Loucy (cell line): ENCODE measurements around the gene ADRB2.

Source experiments
- H2AFZ ChIP-seq: fragments of 200-600 bp; sonication (generic); 2 replicates; pipeline ENCODE4 v1.6.0; 2016; ENCODE audit warnings: antibody characterized with exemption, mild to moderate bottlenecking, low read length, moderate library complexity
- H3F3A ChIP-seq: fragments of 200-600 bp; 2 replicates; pipeline ENCODE4 v1.6.0; 2016; ENCODE audit warnings: antibody characterized with exemption, low read depth, mild to moderate bottlenecking
- H3K27me3 ChIP-seq: fragments of 200-600 bp; sonication (generic); 2 replicates; pipeline ENCODE4 v1.6.1; 2014; ENCODE audit warnings: low read length, mild to moderate bottlenecking; ENCODE audit not compliant: insufficient read depth, poor library complexity, severe bottlenecking
- H3K36me3 ChIP-seq: fragments of 200-600 bp; sonication (generic); 2 replicates; pipeline ENCODE4 v1.6.1; 2016; ENCODE audit warnings: low read length; ENCODE audit not compliant: insufficient read depth
- H3K4me1 ChIP-seq: fragments of 200-600 bp; sonication (generic); 2 replicates; pipeline ENCODE4 v1.5.1; 2014; ENCODE audit warnings: low read length, mild to moderate bottlenecking; ENCODE audit not compliant: insufficient read depth, poor library complexity, severe bottlenecking
- H3K4me2 ChIP-seq: fragments of 200-600 bp; sonication (generic); 2 replicates; pipeline ENCODE4 v1.6.0; 2014; ENCODE audit warnings: antibody characterized with exemption, low read length, low read depth, mild to moderate bottlenecking; ENCODE audit not compliant: poor library complexity, severe bottlenecking
- H3K4me3 ChIP-seq: fragments of 200-600 bp; sonication (generic); 2 replicates; pipeline ENCODE4 v1.5.1; 2014; ENCODE audit warnings: low read length, mild to moderate bottlenecking, mixed read lengths; ENCODE audit not compliant: poor library complexity, severe bottlenecking
- H3K79me2 ChIP-seq: fragments of 200-600 bp; sonication (generic); 2 replicates; pipeline ENCODE4 v1.6.1; 2014; ENCODE audit warnings: low read length; ENCODE audit not compliant: insufficient read depth
- H3K9ac ChIP-seq: fragments of 200-600 bp; sonication (generic); 2 replicates; pipeline ENCODE4 v1.6.0; 2014; ENCODE audit warnings: mild to moderate bottlenecking, low read depth, low read length, moderate library complexity; ENCODE audit not compliant: poor library complexity, severe bottlenecking
- H3K9me2 ChIP-seq: fragments of 200-600 bp; sonication (generic); replicated peaks from 2 replicates; pipeline ENCODE4 v1.6.1; 2016; ENCODE audit warnings: low read depth, low read length, mixed read lengths
- H3K9me3 ChIP-seq: fragments of 200-600 bp; sonication (generic); 2 replicates; pipeline ENCODE4 v1.6.1; 2014; ENCODE audit warnings: mild to moderate bottlenecking, antibody characterized with exemption, low read length, low read depth; ENCODE audit not compliant: insufficient read depth
- H4K20me1 ChIP-seq: fragments of 200-600 bp; sonication (generic); 2 replicates; pipeline ENCODE4 v1.6.0; 2014; ENCODE audit warnings: antibody characterized with exemption, low read length, mild to moderate bottlenecking; ENCODE audit not compliant: insufficient read depth, poor library complexity, severe bottlenecking
- CTCF ChIP-seq: fragments of 200-600 bp; sonication (generic); conservative IDR thresholded peaks from 2 replicates; pipeline ENCODE4 v1.5.1; 2014; ENCODE audit warnings: mild to moderate bottlenecking, antibody characterized with exemption, low read length
- EZH2phosphoT487 ChIP-seq: fragments of 200-600 bp; IDR thresholded peaks from 2 replicates; pipeline ENCODE4 v1.6.1; 2018; ENCODE audit warnings: antibody characterized with exemption, mild to moderate bottlenecking, moderate library complexity, borderline replicate concordance

ADRB2 gene

GRCh38 chr5:148841519-148841918 is 15.1 kb downstream of the ADRB2 start:
- no peak overlapping the region for H3K4me2 ChIP-seq
- no peaks in the 10 kb centered on the region for H3K9me3 ChIP-seq
- H3K9ac ChIP-seq, result no peak overlapping the region

GRCh38 chr5:148842161-148842560 is 15.8 kb downstream of the ADRB2 start:
- Histone ChIP-seq H3K4me2 (no peak overlapping the region), H3K9me2 (no peaks in the 10 kb centered on the region), H3K27me3 (no peaks in the 10 kb centered on the region), H3K4me3 (no peak overlapping the region), H4K20me1 (no peaks in the 10 kb centered on the region), H3K9ac (no peak overlapping the region), H3K4me1 (peaks cover 8% of the 10 kb centered on the region), H3K36me3 (no peaks in the 10 kb centered on the region), H3K9me3 (no peaks in the 10 kb centered on the region), H3F3A (no peaks in the 10 kb centered on the region), H3K79me2 (no peaks in the 10 kb centered on the region), H2AFZ (no peak overlapping the region)
- TF ChIP-seq CTCF (no peak), EZH2phosphoT487 (no peak)

More at GRCh38 chr5:148841519-148841918, 15.1 kb downstream of the ADRB2 start:
- TF ChIP-seq EZH2phosphoT487 (no peak), CTCF (no peak)
- Histone ChIP-seq H3K79me2 (no peaks in the 10 kb centered on the region), H3K9me2 (no peaks in the 10 kb centered on the region), H3K36me3 (no peaks in the 10 kb centered on the region), H3K4me3 (no peak overlapping the region), H3K27me3 (no peaks in the 10 kb centered on the region), H3F3A (no peaks in the 10 kb centered on the region), H2AFZ (no peak overlapping the region), H3K4me1 (peaks cover 8% of the 10 kb centered on the region), H4K20me1 (no peaks in the 10 kb centered on the region)

- no peaks in the 10 kb centered on the region for H4K20me1 ChIP-seq
- H3K27me3 ChIP-seq, result no peaks in the 10 kb centered on the region
- H3K79me2 ChIP-seq, result no peaks in the 10 kb centered on the region
- no peak for TF ChIP-seq CTCF
- no peaks in the 10 kb centered on the region for H3K36me3 ChIP-seq
- no peak overlapping the region for H3K9ac ChIP-seq
- H3K4me1 ChIP-seq, result peaks cover 15% of the 10 kb centered on the region
- no peak overlapping the region for H3K4me3 ChIP-seq
- no peak overlapping the region for H2AFZ ChIP-seq
- H3K9me3 ChIP-seq, result no peaks in the 10 kb centered on the region
- no peaks in the 10 kb centered on the region for H3F3A ChIP-seq
- no peaks in the 10 kb centered on the region for H3K9me2 ChIP-seq
- no peak overlapping the region for H3K4me2 ChIP-seq
Observed at GRCh38 chr5:148843510-148844318, 17.3 kb downstream of the ADRB2 start.
